ENCODE measurements around the gene PLCD3. TPM values are rescaled to one million over a fixed set of nuclear protein-coding genes. Genes with fewer than 3 reads are reported as not detected.

PLCD3 gene
- total and polyA plus RNA-seq, 2 of the 13 experiments (the other 11 are each of a cell fraction or from before 2014, with no cell fraction given) = 11.3 to 39.1 TPM

- TF ChIP-seq CENPBD1 (CRISPR knock-in tag; IDR thresholded peaks at IDR 0.05; ENCODE audit: borderline replicate concordance, low read depth) = no peak
- peak; percentile 95 for TF ChIP-seq PHF21A (CRISPR knock-in tag; IDR thresholded peaks at IDR 0.05)
- TF ChIP-seq MAZ (IDR thresholded peaks at IDR 0.05; ENCODE audit: borderline replicate concordance, low read depth, low read length) = peak; percentile 52; the same call in 1 of the 2 replicates
- peak; percentile 90; the same call in 1 of the 2 replicates for TF ChIP-seq MAZ (CRISPR knock-in tag; IDR thresholded peaks at IDR 0.05; ENCODE audit: low read depth)
- peak; percentile 99 for TF ChIP-seq FOXK2 (IDR thresholded peaks at IDR 0.05)
- no peak for TF ChIP-seq ZNF710 (CRISPR knock-in tag; IDR thresholded peaks at IDR 0.05; ENCODE audit: borderline replicate concordance)
- TF ChIP-seq MEIS1 (CRISPR knock-in tag; IDR thresholded peaks at IDR 0.05; ENCODE audit: borderline replicate concordance) = peak; percentile 97
- no peak for TF ChIP-seq CSRNP2 (CRISPR knock-in tag; conservative IDR thresholded peaks at IDR 0.05; ENCODE audit: low read depth)
- TF ChIP-seq ZNF878 (CRISPR knock-in tag; IDR thresholded peaks at IDR 0.05) = peak; percentile 16; the same call in 1 of the 2 replicates
- TF ChIP-seq RXRA (CRISPR knock-in tag; IDR thresholded peaks at IDR 0.05) = peak; percentile 81
- no peak for TF ChIP-seq ZBTB43 (CRISPR knock-in tag; conservative IDR thresholded peaks at IDR 0.05)
- TF ChIP-seq PAX8 (CRISPR knock-in tag; IDR thresholded peaks at IDR 0.05; ENCODE audit: borderline replicate concordance) = 0 out of 2 replicates have a peak, but pooled peaks have one; percentile 80
- TF ChIP-seq EHMT2 (IDR thresholded peaks at IDR 0.05; ENCODE audit: borderline replicate concordance, low read depth, low read length) = no peak
- no peak for TF ChIP-seq IKZF4 (CRISPR knock-in tag; IDR thresholded peaks at IDR 0.05; ENCODE audit: borderline replicate concordance, low read depth, not compliant biosample characterization)
- peak; percentile 95 for TF ChIP-seq POLR2AphosphoS5 (IDR thresholded peaks at IDR 0.05; ENCODE audit: low read depth, low read length)
- TF ChIP-seq NCOR1 (IDR thresholded peaks at IDR 0.05; ENCODE audit: borderline replicate concordance, low read length) = no peak; the same call in 1 of the 2 replicates
- TF ChIP-seq HOMEZ (CRISPR knock-in tag; IDR thresholded peaks at IDR 0.05; ENCODE audit: low read depth) = peak; percentile 77
- TF ChIP-seq SOX6 (IDR thresholded peaks at IDR 0.05) = no peak
- TF ChIP-seq SOX6 (CRISPR knock-in tag; IDR thresholded peaks at IDR 0.05) = no peak; the same call in none of the 2 replicates
- no peak for TF ChIP-seq ZNF441 (CRISPR knock-in tag; IDR thresholded peaks at IDR 0.05; ENCODE audit: borderline replicate concordance)
- TF ChIP-seq CC2D1A (CRISPR knock-in tag; IDR thresholded peaks at IDR 0.05) = no peak
- no peak for TF ChIP-seq ZNF232 (CRISPR knock-in tag; IDR thresholded peaks at IDR 0.05; ENCODE audit: borderline replicate concordance)
- peak; percentile 31; the same call in 1 of the 2 replicates for TF ChIP-seq ETV5 (CRISPR knock-in tag; IDR thresholded peaks at IDR 0.05; ENCODE audit: borderline replicate concordance)
Measured at GRCh38 chr17:45161288-45162024, 29.1 kb upstream of the PLCD3 start, which contains the start of gene HEXIM2 (continued).
